Fibroblast of skin of right biceps (primary cell): ENCODE measurements around the gene TMEM51.
"Not testable (repeated sequence)": the region's sequence is repeated elsewhere in the genome, so short reads cannot be mapped to it uniquely, and the experiment has no call there.

Source experiments
- DNase-seq: peaks from one replicate; pipeline ENCODE4 v3.0.0-alpha.2; 2013

Gene TMEM51

DNA sequence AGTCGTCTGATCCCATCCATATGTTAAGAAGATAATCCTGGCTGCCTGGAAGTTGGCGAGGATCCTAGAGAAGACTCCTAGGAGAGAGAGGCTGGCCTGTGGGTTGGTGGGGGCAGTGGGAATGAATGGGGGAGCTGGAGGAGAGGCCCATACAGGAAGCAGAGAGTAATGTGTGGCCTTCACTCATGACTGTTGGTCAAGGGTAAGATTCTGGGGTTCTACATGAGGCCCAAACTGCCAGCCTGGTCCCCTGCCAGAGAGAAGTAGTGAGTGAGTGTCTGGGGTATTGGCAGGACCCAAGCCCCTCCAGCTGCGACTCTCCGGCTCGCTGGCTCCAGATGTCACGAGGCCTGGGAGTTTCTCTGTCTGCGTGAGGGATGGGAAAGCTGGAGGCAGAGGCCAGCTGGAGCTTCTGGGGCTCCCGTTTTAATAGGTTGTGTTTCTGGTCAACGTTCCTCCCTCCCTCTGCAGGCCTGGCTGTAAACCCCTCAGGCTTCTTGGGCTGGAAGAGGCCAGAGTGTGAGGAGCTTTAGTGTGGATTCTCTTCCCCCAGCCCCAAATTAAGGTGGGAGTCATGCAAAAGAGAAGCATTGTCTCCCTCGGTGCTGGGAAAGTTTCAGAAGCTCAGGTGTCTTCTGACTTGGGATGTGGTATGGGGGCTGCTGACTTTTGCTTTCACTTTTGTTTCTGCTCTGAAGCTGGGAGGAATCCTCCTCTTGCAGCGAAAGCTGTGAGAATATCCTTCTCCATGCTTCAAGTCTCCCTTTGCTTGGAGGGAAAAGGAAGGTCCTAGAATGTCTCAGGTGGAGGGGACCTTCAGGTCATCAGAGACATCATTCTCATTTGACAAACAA lies 2.6 kb downstream of the TMEM51 start:
- no peak for DNase-seq

DNA sequence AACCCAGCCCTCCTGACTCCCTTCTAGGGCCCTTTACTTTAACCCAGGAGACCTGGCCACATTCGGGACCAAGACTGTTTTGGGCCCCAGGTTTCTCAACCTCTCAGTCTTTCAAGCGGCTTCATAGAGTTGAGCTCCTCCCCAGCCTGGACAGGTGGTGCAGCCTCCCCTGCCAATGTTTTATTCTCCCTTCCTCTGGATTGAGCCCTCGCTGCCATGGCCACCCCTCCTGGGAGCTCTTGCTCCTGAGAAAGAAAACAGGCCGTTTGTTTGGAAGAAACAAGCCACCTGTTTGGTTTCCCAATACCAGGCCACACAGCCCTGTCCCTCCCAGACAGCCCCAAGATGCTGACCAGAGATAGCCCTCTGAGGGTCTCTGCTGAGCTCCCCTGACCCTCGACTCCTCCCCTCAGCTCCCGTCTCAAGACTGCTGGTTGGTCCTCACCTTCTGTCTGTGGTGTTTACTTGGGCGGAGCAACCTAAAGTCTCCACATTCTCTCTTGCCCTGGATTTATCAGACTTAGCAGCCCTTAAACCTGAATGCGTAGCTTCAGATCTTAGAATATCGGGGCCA lies 3.3 kb downstream of the TMEM51 start:
- no peak for DNase-seq

DNA sequence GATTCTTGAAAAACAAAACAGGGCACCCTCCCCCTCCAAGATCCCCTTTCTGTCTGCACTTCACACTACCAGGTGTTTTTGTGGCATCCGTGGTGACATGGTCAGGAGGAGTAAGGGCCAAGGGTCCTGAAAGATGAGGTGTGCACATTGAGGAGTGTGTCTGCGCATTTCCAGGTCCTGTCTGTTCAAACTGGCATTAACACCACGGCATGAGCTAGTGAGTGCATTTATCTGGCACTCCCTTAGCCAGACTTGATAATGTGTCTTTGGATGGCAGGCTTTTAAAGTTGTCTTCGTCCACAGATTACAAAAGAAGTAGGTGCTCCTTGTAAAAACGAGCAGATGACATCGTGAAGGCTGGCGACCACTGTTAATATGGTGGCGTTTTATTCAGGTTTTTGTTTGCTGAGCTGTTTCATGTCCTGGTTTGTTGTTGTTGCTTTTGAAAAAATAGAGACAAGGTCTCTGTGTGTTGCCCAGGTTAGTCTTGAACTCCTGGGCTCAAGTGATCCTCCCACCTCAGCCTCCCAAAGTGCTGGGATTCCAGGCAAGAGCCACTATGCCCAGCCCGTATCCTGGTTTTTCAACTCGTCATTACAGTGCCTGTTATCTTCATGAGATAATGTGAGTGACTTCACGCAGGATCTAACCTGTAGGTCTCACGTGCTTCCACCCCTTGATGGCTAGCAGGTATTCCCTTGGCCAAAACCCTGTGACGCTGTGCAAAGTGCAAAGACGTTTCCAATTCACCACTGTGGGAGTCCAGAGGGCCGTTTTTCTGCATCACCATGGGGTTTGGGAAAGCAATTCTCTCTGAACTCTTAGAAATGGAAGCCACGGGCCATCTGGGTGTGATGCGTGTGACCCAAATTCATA lies 4.2 kb downstream of the TMEM51 start:
- no peak for DNase-seq

DNA sequence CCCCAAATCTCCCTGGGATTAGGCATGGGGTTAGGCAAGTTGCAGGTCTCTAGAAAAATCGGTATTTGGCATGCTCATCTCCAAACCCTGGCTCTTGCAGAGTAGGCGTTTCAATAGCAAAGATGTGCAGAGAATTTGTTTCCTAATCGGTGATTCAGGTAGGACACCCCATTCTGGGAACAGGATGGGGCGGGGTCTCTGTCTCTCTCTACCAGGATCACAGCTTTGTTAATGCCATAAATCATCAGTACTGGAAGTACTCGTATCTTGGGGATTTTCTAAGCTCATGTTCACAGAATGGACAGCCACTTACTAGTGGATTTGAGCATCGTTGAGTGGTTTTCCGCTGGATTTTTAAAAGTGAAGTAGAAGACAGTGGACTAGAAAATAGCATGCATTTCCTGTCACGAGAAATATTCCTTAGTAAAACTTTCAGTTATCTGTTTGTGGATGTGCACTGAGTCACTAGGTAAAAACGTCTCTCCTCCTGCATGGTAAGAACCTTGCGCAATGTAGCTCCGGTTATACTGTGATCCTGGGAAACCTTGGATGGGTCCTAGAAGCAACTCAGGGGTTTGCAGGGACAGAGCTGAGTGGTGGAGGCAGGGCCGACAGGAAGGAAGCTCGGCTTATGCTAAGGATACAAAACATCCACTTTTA lies 5.1 kb downstream of the TMEM51 start:
- peak; percentile 77 for DNase-seq

DNA sequence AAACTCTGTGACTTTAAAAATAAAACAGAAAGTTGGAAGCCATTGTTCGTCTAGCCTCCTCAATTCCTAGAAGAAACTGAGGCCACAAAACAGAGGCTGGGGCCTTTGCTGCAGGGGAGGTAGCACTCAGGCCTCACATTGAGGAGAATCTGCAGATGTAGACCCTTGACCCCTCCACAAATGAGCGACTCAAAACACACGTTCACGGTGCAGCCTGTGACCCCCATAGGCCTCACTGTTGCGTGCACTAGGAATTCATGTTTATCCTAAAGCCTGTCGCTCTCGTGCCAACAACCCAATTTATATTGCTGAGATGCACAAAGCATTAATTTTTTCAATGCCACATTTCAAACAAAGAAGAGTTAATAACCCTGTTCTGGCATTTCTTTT lies 5.6 kb downstream of the TMEM51 start:
- no peak for DNase-seq

DNA sequence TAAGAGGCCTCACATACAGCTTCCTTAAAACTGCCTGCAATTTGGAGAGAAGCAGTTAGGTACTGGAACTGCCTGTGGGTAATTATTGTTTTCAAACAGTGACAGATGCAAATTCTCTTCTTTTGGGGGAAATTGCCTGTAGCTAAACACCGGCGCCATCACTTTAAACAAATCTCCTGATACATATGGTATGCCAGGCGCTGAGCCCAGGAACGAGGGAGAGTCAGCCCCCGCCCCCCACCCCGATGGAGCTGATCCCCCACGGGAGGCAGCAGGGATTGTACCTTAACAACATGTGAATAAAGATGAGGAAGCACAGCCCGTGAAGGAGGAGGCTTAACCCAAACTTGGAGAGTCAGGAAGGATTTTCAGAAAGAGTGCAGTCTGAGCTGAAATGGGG lies 7.1 kb downstream of the TMEM51 start:
- DNase-seq = no peak

DNA sequence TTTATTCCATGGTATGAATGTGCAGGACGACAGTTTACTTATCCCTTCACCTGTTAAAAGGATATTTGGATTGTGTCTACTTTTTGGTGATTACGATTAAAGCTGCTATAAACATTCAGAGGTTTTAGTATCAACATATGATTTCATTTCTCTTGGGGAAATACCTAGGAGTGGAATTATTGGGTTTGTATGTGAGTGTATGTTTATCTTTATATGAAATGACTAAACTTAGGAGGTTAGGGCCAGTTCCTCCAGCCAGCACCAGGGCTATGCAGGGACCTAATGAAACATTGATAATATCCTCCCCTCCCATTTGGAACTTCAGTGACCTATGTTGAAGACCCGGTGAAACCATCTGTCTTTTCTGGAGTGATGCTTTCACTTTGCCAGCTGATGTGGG lies 13.8 kb downstream of the TMEM51 start:
- no peak for DNase-seq

DNA sequence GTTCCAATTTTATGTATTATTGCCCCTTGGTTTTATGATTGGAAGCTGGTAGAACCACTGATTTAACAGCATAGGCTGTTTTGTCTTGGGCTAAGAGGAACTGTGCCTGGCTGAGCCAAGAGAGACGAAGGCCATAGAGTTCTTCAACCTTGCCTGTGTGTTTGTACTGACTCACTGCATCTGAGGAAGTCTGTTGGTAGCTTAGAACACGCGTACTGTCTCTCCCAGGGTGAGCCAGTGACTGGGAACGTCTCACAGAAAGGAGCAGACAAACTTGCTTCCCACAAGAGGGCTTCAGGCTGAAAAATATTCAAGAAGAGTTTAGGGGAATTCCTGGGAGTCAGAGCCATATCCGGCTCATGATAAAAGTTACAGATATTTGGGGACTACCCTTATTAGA lies 14.9 kb downstream of the TMEM51 start:
- DNase-seq = peak; percentile 71

DNA sequence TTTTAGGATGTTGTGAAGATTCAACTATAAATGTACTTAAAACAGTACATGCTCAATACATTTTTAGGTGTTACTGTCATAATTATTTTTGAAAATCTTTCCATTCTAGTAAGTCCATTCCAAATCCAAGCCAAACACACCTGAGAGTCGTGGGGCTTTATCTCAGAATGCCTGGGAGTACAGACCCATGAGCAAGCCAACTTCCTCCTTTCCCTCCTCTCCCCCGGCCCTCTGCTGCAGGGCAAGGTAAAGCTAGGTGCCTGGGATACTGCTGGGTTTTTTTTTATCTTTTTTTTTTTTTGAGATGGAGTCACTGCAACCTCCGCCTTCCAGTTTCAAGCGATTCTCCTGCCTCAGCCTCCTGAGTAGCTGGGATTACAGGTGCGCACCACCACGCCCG lies 16.5 kb downstream of the TMEM51 start:
- DNase-seq = no peak

DNA sequence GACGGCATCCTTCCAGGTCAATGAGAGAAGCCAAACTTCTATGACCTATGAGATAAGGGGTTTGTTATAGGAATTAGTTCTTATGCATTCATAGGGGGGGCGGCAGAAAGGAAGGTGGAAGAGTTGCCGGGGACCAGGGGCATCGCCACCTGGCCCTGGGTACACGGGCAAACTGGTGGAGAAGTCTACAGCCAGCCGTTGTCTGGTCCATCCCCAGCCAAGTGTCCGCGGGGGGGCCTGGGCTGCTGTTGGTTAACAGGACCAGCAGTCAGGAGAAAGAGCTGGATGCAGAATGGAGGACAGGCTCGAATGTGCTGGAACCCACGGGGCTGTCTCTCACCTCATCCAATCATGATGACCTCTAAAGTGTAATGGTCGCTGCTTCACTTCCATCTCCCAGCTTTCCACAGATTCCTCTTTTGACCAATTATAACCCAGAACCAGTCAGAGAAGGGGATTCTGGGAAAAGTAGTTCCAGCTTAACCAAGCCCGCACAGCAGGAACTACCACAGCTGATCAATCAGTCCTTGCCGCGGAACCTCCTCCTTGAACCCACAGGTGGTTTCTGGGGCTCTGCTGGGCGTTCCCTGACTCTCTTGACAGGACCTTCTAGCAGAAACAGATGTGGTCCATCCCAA lies 17.8 kb downstream of the TMEM51 start:
- DNase-seq = no peak

DNA sequence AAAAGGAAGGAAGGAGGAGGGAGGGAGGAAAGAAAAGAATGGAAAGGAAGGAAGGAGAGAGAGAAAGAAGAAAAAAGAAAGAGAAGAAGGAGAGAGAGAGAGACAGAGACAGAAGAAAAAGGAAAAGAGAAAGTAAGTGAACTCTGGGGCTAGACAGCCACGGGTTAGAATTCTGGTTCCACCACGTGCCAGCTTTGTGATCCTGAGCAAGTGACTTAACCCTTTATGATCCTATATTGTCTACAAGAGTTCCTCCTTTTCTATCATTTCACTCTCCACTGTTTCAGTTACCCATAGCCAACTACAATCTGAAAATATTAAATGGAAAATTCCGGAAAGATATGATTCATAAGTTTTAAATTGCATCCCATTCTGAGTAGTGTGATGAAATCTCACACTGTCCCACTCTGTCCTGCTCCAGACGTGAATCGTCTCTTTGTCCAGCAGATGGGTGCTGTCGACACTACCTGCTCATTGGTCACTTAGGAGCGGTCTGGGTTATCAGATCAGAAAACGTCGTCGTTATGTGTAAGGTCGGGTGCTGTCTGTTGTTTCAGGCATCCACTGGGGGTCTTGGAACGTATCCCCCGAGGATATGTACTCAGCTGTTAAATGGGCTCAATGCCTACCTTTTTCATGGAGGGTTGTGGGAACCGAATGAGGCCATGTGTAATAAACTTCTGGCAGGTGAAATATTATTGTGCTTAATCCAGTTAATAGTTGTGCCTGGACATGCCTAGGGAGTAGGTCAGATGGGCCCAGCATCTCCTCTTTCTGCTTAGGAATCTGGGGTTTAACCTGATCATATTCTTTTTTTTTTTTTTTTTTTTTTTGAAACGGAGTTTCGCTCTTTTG lies 19.1 kb downstream of the TMEM51 start:
- DNase-seq = no peak

DNA sequence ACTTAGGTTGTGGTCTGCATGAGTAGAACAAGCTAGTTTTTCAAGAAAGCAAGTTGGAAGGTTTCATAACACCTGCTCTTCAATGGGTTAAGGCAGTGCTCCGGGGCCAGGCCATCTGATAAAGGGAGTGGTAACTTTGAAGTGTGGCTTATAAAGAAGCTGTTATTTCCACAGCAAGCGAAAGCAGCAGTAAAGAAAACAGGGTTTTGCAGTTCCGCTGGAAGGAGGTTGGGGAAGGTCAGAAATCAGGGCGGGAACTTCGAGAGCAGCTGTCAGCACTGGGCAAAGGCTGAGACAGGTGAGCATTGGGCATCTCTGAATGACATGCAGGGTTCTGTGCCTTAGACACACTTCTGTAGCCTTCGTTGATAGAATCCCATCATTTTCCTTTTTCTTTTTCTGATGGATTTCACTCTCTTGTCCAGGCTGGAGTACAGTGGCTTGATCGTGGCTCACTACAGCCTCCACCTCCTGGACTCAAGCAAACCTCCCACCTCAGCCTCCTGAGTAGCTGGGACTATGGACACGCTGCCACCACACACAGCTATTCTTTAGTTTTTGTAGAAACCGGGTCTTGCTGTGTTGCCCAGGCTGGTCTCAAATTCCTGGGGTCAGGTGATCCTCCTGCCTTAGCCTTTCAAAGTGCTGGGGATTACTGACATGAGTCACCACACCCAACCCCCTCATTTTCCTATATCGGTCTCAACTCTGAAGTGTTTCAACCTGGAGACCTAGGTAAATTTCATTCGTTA lies 20.5 kb downstream of the TMEM51 start:
- no peak for DNase-seq

DNA sequence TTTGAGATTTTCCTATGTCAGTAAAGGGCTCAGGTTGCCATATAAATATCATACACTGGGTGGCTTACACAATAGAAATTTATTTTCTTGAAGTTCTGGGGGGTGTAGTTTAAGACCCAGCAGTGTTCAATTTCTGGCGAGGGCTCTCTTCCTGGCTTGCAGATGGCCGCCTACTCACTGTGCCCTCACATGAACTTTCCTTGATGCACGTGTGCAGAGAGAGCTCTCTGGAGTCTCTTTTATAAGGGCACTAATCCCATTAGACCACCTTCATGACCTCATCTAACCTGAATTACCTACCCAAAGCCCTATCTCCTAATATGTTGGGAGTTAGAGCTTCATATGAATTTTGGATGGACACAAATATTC lies 21.1 kb downstream of the TMEM51 start:
- no peak for DNase-seq

DNA sequence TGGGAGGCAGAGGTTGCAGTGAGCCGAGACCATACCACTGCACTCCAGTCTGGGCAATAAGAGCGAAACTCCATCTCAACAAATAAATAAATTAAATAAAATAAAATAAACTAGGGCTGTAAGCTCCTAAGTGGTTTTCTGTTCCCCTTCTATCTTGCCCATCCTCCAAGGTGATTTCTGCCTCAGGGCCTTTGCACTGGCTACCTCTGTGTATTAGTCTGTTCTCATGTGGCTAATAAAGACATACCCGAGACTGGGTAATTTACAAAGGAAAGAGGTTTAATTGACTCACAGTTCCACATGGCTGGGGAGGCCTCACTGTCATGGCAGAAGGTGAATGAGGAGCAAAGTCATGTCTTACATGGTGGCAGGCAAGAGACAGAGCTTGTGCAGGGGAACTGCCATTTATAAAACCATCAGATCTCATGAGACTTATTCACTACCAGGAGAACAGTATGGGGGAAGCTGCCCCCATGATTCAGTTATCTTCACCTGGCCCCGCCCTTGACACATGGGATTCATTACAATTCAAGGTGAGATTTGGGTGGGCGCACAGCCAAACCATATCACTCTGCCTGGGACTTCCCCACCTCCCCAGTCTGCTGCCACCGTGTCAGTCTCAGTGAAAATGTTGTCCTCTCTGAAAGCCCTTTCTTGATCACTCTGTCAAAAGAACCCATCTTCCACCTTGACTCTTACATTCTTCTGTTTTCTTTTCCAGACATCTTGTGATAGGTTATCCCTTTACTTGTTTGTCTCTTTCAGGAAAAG lies 22.0 kb downstream of the TMEM51 start:
- DNase-seq = not testable (repeated sequence)

DNA sequence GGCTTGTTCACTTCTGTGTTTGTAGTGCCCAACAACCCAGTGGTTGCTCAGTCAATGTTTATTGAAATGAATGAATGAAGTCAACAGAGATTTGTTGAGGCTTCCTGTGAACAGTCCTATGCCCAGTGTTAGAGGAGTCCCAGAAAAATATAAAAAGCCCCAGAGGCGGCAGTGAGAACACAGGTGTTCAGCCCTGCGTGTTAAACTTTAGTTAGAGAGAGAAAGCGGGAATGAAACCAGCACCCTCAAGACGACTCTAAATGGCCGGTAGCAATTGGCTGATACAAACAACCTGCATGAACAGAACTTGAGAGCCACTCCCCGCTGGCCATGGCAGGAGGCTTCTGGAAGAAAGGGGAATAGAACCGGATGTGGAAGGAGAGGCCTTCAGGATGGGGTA lies 22.6 kb downstream of the TMEM51 start:
- DNase-seq = no peak

DNA sequence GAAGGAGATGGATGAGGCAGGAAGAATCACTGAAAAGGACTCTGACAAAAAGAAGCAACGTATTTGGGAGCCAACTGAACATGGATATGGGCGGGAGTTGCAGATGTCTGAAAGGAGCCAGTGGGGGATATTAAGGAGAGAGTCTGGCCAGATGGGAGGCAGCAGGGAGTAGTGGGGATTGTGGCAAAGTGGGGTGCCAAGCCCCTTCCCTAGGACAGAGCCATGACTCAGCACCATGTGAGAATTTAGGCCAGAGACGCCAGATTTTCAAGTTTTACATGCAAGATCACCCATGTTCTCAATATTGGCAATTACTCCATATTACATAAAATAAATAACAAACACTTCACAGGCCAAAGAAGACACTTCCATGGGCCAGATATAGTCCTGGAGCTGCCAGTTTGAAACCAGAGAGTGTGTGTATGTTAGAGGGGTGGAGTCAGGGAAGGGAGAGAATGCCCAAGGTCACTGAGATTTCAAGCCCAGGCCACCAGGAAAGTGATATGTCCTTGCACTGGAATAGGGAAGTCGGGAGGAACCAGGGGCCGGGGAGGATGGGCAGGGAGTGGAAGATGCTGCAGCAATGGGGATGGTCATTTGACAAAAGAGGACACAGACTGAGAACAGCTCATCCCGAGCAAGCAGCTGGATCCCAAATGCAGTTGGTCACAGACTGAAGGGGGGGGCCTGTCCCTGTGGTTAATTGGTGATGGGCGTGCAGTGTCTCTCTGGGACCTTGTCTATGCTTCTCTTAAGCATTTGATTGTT lies 23.5 kb downstream of the TMEM51 start:
- DNase-seq = no peak

DNA sequence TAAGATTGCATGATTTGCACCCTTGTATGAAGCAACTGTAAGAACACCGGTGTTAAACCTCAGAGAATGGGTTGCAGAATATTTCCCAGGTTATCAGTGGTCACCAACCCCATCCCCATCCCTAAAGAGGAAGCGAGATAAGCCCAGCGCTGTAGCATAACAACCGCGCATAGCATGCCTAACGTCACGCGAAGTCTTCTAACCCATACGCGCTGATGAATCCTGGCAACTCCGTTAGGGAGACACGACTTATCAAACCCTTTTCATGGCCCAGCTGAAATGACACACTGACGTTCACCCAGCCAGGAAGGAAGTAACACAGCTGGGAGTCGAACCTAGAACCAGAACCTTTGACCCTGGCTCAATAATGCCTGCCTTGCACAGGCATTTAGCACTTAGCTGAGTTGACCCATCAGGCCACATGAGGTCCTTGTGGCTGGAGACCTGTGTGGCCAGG lies 24.2 kb downstream of the TMEM51 start:
- no peak for DNase-seq

DNA sequence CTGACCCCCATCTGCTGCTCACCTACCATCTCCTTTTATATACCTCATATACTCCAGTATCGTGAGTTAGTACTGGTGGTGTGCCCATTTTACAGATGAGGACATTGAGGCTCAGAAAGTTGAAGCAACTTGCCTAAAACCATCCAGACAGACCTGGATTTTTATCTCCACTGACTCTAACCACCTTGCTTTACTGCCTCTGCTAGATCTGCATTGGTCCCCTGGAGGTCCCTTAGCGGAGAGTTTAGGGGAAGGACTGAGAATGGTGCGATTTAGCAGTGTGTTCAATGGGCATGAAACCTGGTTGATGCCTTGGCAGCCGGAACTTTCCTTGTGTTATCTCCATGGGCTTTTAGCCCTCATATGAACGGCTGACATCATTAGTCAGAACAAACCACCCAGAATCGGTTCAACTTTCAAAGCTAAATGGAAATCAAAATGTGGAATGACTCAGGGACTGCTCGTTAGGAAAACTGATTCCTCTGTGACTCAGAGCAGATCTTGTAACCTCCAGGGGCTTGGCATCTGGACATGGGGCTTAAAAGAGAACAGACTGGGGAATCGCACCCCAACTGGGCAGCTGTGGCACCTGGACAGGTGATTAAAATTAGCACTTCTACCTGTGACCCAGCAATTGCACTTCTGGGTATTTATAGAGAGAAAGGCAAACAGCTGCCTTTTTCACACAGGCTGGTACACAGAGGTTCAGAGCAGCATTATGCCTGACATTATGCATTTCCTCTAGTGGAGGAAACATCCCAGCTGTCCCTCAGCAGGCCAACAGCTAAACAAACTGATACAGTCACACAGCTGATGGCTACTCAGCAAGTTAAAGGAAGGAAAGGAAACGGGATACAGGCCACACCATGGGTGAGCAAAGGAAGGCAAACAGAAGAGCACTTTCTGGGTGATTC lies 25.3 kb downstream of the TMEM51 start:
- DNase-seq = peak; percentile 91
